Caco-2 (cell line): Measurements from ENCODE around the gene UBASH3B. TPM values are rescaled to one million over a fixed set of nuclear protein-coding genes. Genes with fewer than 3 reads are reported as not detected.

Experiments used
- BruUV-seq: library from RNA; stranded (reverse); fragments of 400-500 nt; replicated peaks from 2 replicates; lab custom pipeline; 2021; lab: Mats Ljungman, UMichigan
- CTCF ChIA-PET: fragments of 300-600 bp; sonication (Branson Sonifier 250); formaldehyde crosslinking; loops from one replicate; lab custom pipeline; 2022; ENCODE audit warnings: antibody characterized with exemption; lab: Charles Lee
- POLR2A ChIA-PET: fragments of 300-600 bp; sonication (Branson Sonifier 250); formaldehyde crosslinking; loops from one replicate; lab custom pipeline; 2022; ENCODE audit warnings: antibody characterized with exemption; lab: Charles Lee
- DNase-seq, 2 experiments: peaks; one replicate each; pipeline versions ENCODE4 v3.0.0 to v3.0.0-alpha.2; 2020 to 2022
- H3K27me3 ChIP-seq: replicated peaks from 2 replicates; pipeline ENCODE4 v1.6.0; 2011; ENCODE audit warnings: low read length; ENCODE audit not compliant: control insufficient read depth, insufficient read depth
- H3K36me3 ChIP-seq: 2 replicates; pipeline ENCODE4 v1.5.1; 2011; ENCODE audit warnings: low read length; ENCODE audit not compliant: control insufficient read depth, insufficient read depth
- H3K4me1 ChIP-seq: fragments of 250-450 bp; sonication (Bioruptor Pico); 2 replicates; pipeline ENCODE4 v1.5.1; 2020; ENCODE audit warnings: mild to moderate bottlenecking
- H3K4me3 ChIP-seq: 2 replicates; pipeline ENCODE4 v1.5.1; 2011; ENCODE audit warnings: low read depth, mild to moderate bottlenecking, control low read depth, low read length
- H3K9me3 ChIP-seq: fragments of 250-450 bp; sonication (Bioruptor Pico); 2 replicates; pipeline ENCODE4 v1.5.1; 2020; ENCODE audit warnings: mild to moderate bottlenecking, moderate library complexity
- H3K27ac Mint-ChIP-seq: one replicate; pipeline ENCODE4 v1.8.0; 2022; ENCODE audit warnings: mixed read lengths; ENCODE audit not compliant: unreplicated experiment
- H3K27me3 Mint-ChIP-seq: one replicate; pipeline ENCODE4 v1.8.0; 2022; ENCODE audit warnings: mixed read lengths; ENCODE audit not compliant: insufficient read depth, unreplicated experiment
- H3K36me3 Mint-ChIP-seq: one replicate; pipeline ENCODE4 v1.8.0; 2022; ENCODE audit warnings: mild to moderate bottlenecking, mixed read lengths; ENCODE audit not compliant: insufficient read depth, unreplicated experiment
- H3K4me1 Mint-ChIP-seq: one replicate; pipeline ENCODE4 v1.8.0; 2022; ENCODE audit warnings: low read depth, mixed read lengths; ENCODE audit not compliant: unreplicated experiment
- H3K4me3 Mint-ChIP-seq: one replicate; pipeline ENCODE4 v1.8.0; 2022; ENCODE audit warnings: mild to moderate bottlenecking, moderate library complexity, mixed read lengths; ENCODE audit not compliant: unreplicated experiment
- H3K9me3 Mint-ChIP-seq: one replicate; pipeline ENCODE4 v1.8.0; 2022; ENCODE audit warnings: mixed read lengths; ENCODE audit not compliant: unreplicated experiment
- CTCF ChIP-seq, 2 experiments: fragments of 200-600 bp in 1 of 2; IDR thresholded peaks; 1 replicate in 1 of 2; 2 replicates in 1 of 2; pipeline versions ENCODE4 v1.5.1 to v1.8.0; 2011 to 2022; ENCODE audit warnings: antibody characterized with exemption in 1 of 2, control low read depth in 1 of 2, inconsistent platforms in 1 of 2, low read depth in 1 of 2, low read length in 1 of 2, mild to moderate bottlenecking in 1 of 2, moderate library complexity in 1 of 2; ENCODE audit not compliant: insufficient read depth in 1 of 2, severe bottlenecking in 1 of 2, unreplicated experiment in 1 of 2
- intact Hi-C: fragments of 100-400 bp; cut with micrococcal nuclease; formaldehyde crosslinking; loops from one replicate; pipeline ENCODE4 v1.10.0; 2022; ENCODE audit not compliant: unreplicated experiment
- total RNA-seq: library from RNA; stranded (reverse); gene quantifications from 2 replicates; pipeline ENCODE4 v1.2.3, GENCODE V29; 2022

Gene UBASH3B
- total RNA-seq, 1 experiment from 2014 or later: 21.5 TPM

GRCh38 chr11:122808478-122808869 lies 153.0 kb downstream of the UBASH3B start:
- Mint-ChIP-seq H3K4me1 (no peaks in the 10 kb centered on the region), H3K27me3 (no peaks in the 10 kb centered on the region), H3K36me3 (peaks cover 13% of the 10 kb centered on the region), H3K9me3 (no peaks in the 10 kb centered on the region), H3K4me3 (no peak overlapping the region), H3K27ac (no peak overlapping the region)
- no peaks in the 10 kb centered on the region for H3K36me3 ChIP-seq
- ChIA-PET CTCF (interaction anchor here (1.8 kb wide), 1 partner anchor 12 kb away, joined by 5 read pairs; no protein-coding TSS in a partner anchor), POLR2A (interaction anchor here (0.9 kb wide), 1 partner anchor 254 kb away, joined by 4 read pairs; the partner anchor contains the start of gene HSPA8)
- no peak overlapping the region for H3K4me3 ChIP-seq
- no peaks in the 10 kb centered on the region for H3K27me3 ChIP-seq
- intact Hi-C loops: no loop called here
- H3K9me3 ChIP-seq: no peaks in the 10 kb centered on the region
- H3K4me1 ChIP-seq: no peaks in the 10 kb centered on the region
- no TSS peak for BruUV-seq
- DNase-seq: no peak
- TF ChIP-seq CTCF (IDR thresholded peaks at IDR 0.05; ENCODE audit: insufficient read depth in 1 of 2, low read depth in 1 of 2, low read length in 1 of 2, severe bottlenecking in 1 of 2, unreplicated experiment in 1 of 2): no peak

- Mint-ChIP-seq H3K4me1 (no peaks in the 10 kb centered on the region), H3K4me3 (no peak overlapping the region), H3K9me3 (no peaks in the 10 kb centered on the region), H3K27ac (no peak overlapping the region), H3K36me3 (peaks cover 9% of the 10 kb centered on the region), H3K27me3 (no peaks in the 10 kb centered on the region)
- no peak for TF ChIP-seq CTCF (IDR thresholded peaks at IDR 0.05; ENCODE audit: insufficient read depth in 1 of 2, low read depth in 1 of 2, low read length in 1 of 2, severe bottlenecking in 1 of 2, unreplicated experiment in 1 of 2)
- POLR2A ChIA-PET: no interaction called here
- CTCF ChIA-PET: no interaction called here
- no peak for DNase-seq
- Histone ChIP-seq H3K4me3 (no peak overlapping the region), H3K27me3 (no peaks in the 10 kb centered on the region), H3K4me1 (no peaks in the 10 kb centered on the region), H3K9me3 (no peaks in the 10 kb centered on the region), H3K36me3 (no peaks in the 10 kb centered on the region)
- no TSS peak for BruUV-seq
- intact Hi-C loops: no loop called here
These were observed 154.3 kb downstream of the UBASH3B start for GRCh38 chr11:122809866-122810265.

DNA sequence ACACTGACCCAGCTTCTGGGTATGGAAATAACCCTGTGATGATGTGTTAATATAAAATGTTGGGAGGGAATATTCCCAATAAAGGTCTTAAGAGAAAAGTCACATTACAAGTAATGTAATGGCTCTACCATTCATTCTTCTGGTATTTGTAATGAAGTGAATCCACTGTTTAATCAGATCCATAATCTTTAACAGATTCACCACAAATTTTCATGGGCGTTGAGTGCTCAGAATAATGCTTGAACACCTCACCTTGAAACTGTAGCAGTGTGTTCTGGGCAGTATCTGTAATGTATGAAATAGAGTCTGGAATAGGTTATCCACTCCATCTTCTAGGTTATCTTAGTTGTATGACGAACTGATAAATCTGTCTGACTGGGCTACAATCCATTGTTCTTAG lies 156.2 kb downstream of the UBASH3B start:
- ChIA-PET CTCF (no interaction called here), POLR2A (no interaction called here)
- intact Hi-C loops: no loop called here
- Mint-ChIP-seq H3K9me3 (no peaks in the 10 kb centered on the region), H3K27ac (no peak overlapping the region), H3K4me3 (no peak overlapping the region), H3K36me3 (peaks cover 6% of the 10 kb centered on the region), H3K4me1 (peaks cover under 1% of the 10 kb centered on the region), H3K27me3 (no peaks in the 10 kb centered on the region)
- BruUV-seq: no TSS peak
- Histone ChIP-seq H3K4me1 (peaks cover 2% of the 10 kb centered on the region), H3K4me3 (no peak overlapping the region), H3K36me3 (no peaks in the 10 kb centered on the region), H3K27me3 (no peaks in the 10 kb centered on the region), H3K9me3 (no peaks in the 10 kb centered on the region)
- DNase-seq: no peak
- TF ChIP-seq CTCF (IDR thresholded peaks at IDR 0.05; ENCODE audit: insufficient read depth in 1 of 2, low read depth in 1 of 2, low read length in 1 of 2, severe bottlenecking in 1 of 2, unreplicated experiment in 1 of 2): no peak
